Measurements from ENCODE around the gene LFNG.

Gene LFNG

DNA sequence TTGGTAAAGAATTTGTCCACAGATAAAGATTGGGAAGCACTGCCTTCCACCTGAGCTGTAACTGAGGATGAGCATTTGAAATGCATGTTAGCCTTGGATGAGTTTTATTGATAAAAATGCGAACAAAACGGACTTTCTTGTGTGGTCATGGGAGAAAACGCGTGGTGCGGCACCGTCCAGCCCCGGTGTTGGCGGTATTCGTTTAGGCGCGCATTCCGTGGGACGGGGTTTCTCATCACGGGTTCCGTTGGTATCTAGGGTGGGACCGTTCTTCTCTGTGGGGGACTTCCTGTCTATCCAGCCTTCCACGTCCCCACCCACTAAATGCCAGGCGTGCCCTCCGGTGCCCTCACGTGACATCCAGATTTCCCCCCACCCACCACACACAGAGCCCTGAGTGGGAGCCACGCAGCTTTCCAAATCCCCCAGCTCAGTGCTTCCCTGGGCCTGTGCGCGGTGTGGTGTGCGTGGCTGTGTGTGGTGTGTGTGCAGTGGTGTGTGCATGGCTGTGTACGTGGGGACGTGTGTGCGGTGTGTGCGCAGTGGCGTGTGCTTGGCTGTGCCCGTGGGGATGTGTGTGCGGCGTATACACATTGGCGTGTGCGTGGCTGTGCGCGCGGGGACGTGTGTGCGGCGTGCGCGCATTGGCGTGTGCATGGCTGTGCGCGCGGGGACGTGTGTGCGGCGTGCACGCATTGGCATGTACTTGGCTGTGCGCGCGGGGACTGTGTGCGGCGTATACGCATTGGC is 57.3 kb downstream of the LFNG start:
- DNase-seq, result no peak

Data from activated CD8-positive, alpha-beta memory T cell treated with anti-CD3 and anti-CD28 coated beads for 24 hours (primary cell).